SHP77 treated with DMSO at 0.1 percent for 48 hours (cell line): Measurements from ENCODE around the gene ATXN7.
A peak's percentile ranks its signal among the peaks of the same experiment; 100 is the strongest.

ENCODE experiments used
- DNase-seq: peaks from one replicate; lab custom pipeline; 2025; lab: John Stamatoyannopoulos, UW

Gene ATXN7

DNA sequence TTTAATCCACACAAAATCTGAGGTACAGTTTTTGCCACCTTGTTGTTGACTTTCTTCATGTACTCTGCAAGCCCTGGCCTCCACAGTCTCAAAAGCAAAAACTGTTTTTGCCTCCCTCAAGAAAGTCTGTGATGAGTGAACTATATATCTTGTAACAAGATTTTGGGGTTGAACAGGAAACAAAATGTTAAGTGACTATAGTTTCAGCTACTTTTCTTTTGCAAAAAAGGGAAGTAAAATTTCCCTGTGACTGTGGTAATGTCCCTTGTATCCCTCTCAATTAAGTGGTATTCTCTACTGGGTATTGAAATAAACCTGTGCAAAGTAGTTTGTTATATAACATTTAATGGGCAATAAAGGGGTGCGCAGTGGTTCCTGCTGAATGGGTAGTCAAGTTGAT is 69.8 kb downstream of the ATXN7 start:
- DNase-seq = no peak

DNA sequence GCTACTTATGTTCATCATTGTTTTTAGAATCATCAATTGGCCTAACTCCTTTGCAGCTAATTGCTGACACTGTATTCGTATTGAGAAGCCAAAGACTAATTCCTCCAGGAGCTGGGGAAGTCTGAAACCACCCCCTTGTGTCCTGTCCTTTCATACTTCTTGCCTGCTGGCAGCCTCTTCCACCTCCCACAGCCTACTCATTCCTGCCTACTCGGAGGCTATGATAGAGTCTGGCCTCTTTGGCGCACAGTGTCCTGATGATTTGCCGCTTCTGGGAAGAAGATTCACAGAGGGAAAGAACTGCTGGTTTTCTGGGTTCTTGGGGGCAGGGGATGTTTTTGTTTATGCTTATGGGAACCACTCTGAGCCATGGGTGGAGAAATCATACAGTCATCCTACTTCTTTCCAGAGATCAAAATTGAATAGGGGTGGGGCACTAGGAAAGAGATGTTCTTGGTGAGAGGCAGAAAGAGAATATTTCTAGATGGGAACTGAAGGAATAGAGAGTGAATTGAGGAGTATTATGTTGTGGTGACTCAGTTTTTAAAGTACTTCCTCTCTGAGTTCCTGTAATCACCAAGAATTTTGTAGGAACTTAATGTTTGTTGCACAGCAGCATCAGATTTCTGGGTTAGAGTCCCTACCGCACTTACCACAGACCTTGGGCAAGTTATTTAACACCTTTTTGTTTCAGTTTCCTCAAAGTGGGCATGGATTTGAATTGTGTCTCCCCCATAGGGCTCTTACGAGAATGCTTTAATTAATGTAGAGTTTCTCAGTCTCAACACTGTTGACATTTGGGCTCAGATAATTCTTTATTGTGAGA is 70.6 kb downstream of the ATXN7 start:
- DNase-seq = no peak

DNA sequence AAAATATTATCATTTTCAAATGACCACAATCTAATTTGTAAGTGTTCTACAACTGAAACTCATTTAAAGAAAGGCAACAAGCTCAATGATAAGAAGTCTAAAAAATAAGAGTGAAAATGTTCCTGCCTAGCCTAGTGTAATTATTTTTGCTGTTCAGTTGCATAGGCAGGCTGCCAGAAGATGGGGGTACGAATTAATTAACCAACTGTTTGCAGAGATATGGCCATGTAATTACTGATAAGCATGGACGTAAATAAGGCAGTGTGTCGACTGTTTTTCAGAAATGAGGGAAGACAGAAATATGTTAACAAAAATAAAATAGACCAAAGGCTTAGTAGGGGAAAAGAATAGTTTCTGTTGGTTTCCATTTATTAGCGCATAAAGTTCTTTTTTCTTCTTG is 73.3 kb downstream of the ATXN7 start:
- DNase-seq = no peak

DNA sequence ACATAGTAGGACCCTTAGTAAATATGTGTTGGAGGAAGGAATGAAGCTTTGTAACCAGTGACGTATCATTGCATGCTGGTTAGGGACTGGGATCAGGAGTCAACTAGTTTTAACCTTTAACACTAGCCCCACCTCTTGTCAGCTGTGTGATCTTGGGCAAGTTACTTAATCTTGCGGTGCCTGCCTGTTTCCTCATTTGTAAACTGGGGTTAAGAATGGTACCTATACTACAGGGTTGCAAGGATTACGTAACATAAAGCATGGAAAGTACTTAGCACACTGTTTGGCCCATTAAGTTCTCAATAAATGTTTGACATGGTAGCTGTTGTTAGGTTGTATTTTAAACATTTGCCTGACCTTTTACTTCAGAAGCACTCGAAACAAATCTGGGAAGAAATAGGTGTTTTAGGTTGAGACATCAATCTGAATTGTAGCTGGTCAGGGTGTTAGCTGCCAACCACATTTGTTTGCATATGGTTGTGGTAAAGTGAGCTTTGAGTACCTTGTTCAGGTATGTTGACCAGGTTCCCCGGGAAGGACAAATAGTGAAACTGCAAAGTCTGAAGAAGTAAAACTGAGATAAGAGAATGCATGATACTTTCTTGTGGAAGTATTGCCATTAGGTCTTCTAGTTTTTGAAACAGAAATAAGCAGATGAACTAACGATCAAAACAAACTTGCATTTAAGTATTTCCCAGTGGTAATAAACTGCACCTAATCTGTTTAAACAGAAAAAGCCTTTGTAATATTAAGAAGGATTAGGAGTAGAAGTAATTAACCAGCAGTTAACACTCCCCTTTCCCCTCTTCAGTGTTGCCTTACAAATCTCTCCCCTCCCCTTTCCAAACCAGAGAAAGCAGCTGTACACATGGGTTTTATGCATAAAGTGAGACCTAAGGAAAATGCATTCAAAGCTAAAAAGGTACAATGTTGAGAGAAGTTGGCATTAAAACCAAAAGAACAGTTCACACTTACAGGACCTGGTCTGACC is 74.3 kb downstream of the ATXN7 start:
- no peak for DNase-seq

DNA sequence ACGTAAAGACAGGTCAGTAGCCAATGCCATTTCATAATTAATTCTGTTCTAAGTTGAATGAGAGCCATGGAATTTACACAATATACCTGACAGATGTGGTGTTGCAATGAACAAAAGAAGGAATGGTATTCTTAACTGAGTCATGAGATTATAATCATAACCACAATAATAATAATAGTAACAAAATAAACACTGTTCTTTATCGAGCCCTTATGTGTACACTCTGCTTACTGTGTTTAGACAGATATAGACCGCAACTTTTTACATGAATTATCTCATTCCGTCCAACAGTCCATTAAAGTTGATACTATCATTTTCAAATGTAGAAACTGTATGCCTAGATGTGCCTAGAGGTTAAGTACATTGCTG is 76.7 kb downstream of the ATXN7 start:
- no peak for DNase-seq

DNA sequence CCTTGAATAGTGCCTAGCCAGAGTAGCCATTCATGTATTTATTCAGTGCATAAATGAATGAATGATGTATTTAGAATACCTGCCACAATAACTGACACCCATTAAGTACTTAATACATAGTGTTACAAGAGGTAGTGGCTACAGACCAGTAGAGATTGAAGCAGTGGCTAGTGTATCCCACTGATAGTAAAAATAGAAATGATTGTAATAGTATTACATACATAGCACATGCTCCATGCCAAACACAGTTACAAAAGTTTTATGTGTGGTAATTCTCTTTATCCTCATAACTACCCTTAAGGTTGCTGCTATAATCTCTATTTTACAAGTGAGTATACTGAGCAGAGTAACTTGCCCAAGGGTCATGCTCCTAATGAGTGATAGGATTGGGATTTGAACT is 78.9 kb downstream of the ATXN7 start:
- no peak for DNase-seq

DNA sequence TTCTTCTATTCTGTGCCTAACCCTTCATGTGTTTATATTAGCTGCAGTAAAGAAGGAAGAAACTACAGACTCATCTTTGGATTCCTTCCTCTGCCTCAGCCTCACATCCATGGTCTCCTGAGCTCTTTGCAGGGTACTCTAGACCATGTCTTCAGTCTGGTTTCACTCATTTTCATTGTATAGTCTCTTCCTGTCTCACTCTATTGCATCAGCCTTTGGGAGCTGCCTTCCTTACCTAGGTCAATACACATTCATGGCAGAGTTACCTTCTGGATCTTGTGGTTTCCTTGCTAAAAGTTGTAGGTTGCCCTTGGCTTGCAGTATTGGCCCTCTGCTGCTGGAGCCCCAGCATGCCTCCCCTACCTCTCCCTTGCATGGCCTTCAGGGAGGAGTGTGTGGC is 80.0 kb downstream of the ATXN7 start:
- DNase-seq = no peak

DNA sequence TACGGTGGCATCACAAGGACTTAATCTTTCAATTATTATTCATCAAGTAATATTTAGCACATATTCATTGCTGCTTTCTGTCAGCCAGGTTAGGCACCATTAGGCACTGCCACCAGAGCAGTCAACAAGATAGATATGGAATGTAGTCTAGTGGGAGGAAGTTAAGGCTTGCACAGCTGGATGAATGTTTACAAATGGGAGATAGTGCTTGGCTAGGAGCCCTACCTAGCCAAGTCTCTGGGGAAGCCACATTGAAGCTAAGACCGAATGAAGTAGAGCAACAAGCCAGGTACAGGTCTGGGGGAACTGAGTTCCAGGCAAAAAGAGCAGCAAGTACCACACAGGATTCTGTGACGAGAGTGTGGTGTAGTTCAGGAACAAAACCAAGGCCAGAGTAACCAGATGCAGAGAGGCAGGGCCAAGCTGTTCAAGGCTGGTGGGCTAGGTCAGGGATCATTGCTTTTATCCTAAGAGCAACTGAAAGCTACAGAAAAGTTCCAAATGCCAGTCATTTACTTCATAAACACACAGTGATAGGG is 82.0 kb downstream of the ATXN7 start:
- DNase-seq = peak; percentile 27

DNA sequence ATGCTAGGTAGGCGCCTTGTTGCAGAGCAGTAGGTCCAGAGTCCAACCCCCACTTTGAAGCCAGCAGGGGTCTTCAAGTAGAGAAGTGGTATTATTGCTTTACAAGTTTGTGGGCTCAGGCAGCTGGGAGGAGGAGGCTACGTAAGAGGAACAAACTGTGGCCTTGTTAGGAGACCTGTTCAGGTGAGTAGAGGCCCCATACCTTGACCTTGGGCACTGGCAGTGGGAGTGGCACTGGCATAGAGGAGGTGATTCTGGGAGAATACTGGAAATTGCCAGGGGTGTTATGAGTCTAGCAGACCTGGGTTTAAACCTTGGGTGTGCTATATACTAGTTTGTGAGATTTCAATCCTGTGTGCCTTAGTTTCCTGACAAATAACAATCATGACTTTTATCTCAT is 83.1 kb downstream of the ATXN7 start:
- DNase-seq = no peak

DNA sequence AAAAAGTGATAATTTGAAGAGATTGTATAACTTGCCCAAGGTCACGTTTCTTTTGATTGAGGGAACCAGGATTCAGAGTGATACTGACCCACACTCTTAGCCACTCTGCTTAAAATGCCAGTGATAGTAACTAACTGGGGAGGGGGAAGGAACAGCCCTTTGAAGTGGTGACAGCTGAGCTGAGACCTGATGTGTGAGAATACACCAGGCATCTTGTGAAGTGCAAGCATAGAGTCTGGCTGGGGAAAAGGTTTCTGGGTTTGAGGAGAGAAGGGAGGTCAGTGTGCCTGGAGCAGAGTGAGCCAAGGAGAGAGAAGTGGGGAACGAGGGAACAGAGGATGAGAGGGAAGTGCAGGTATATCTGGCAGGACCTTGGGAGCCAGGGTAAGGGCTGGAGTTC is 83.9 kb downstream of the ATXN7 start:
- no peak for DNase-seq

DNA sequence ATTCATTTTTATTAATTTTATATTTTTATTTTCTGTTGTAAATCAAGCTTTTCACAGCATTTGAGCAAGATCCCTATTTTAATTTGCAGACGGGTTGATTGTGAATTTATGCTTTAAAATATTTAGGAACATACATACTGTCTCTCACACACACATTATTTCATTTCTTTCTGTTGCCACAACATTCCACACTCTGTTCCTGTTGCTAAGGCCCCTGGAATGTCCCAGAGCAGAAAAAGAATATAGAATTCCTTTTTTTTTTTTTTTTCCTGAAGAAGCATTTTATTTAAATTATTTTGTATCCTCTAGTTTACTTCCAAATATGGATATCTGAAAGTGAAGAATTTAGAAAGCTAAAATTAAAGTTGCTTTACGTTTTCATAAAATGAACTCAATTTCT is 85.3 kb downstream of the ATXN7 start:
- DNase-seq = no peak

DNA sequence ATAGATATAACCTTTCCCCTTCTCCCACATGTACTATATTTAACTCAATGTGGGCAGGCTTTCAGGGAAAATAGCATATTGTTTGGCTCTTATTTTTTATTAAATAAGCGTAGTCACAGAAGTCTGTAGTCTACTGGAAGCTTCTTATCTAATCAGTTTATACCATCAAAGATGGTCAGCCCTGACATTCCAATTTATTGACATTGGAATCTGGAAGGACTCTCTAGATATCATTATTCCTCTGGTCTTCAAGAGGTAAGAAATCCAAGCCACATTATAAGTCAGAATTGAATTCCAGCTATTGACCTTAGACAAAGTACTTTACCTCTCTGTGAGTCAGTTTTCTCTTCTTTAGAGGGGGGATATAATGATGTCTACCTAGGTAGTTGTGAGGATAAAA is 87.0 kb downstream of the ATXN7 start:
- no peak for DNase-seq

DNA sequence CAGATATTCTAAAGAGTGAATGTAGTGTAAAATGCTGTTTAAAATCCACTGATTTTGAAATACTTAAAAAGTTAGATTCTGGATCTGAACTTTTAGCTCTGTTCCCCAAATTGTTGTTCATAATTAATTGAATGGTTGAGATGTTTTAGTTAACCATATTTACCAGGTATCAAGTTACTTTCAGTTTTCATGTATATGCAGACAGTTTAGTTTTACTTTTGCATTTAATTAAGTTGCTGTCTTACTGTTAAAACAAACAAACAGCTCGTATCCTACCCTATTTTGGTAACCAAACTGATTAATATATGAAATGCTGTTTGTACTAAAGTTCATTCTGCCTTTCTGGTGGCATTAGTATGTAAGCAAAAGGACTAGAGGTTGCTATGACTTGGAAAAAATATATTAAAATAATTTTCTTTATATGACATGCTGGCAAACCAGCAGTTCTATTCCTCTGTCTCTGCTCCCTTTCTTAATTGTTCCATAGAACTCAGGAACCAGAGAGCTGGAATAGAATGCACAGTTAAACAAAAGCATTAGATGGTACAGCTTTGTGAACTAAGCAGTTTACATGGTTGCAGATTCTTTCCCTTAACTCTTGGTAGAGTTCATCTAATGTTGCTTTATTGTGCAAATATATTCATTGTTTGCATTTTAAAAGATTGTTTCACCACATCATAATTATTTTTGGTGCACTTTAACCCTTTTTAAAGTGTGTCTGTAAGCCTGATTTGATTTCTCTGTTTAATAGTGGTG is 88.0 kb downstream of the ATXN7 start:
- DNase-seq = no peak

DNA sequence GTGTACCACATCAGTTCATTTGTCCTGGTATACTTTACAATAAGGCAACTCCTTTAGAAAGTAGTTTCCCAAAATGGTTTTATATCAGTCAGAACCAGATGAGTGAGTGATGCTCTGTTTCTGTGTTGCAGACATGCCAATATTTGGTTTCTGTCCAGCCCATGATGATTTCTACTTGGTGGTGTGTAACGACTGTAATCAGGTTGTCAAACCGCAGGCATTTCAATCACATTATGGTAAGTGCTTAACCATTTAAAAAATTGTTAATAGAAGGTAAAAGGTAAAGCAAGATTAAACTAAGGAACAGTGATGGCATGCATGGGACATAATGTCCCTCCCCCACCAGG is 88.6 kb downstream of the ATXN7 start:
- DNase-seq = no peak

DNA sequence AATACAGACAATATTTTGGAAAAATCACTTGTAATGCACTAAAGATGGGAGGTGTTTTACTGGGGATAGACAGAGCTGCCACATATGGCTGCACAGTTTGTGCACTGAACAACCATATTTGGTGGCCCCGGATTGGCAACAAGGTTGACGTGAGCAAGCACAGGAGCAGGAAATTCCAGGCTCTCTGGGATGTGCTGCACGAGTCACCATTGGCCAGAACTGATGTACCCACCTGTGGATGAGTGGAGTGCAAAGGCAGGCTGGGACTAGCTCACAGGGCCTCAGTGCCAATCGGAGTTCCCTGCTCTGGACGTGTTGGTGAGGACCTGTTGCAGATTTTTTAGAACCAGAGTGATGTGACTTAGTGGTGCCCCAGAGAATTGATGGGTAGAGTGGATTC is 90.5 kb downstream of the ATXN7 start:
- DNase-seq = no peak

DNA sequence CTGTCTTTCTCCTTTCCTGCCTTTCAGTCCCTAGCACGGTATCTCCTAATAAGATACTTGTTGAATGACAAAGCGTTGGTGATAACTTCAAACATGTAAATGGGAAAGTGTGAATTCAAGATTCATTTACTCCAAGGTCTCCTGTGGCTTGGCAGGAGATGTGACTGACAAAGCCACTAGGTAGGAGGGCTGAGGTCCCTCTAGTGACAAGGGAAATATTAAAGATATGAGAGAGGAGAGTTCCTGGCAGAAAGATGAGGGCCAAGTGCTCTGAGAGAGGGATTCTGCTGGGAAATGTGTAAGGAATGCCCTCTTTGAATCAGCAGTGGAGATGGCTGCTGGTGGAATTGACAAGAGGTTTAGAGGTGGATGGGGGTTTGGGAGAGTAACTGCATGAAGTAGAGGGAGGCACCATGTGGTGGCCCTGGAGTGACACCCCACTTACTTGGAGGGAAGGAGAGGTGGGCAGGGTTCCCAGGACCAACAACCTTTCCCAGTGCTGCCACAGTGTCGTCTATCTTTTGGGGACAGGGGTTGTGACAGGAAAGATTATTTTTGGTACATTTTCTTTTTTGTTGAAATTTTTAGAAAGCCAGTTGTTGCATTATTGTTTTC is 91.5 kb downstream of the ATXN7 start:
- DNase-seq = no peak

DNA sequence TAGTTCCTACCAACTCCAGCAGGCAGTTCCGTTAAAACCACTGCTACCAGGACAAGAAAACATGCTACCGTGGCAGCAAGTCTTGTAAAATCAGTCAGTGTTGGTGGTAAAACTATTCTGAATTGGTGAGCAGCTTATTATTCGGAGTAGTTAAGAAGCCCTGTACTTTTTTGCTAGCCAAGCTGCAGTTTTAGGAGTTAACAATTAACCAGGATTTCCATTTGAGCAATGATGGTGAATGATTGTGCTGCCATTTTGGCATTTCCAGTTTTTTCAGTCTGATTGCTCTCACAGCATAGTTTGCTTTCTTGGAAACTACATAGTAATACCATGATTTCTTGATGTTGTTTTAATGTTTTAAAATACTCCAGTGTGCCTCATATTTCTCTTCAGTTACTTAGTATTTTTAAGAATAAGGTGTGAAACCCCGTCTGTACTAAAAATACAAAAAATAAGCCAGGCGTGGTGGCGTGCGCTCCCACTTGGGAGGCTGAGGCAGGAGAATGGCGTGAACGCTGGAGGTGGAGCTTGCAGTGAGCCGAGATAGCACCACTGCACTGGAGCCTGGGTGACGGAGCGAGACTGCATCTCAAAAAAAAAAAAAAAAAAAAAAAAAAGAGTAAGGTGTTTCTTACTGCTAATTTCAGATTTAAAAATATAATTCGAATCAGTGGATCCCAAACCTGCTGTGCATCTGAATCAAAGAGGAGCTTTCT is 92.3 kb downstream of the ATXN7 start:
- DNase-seq = no peak

DNA sequence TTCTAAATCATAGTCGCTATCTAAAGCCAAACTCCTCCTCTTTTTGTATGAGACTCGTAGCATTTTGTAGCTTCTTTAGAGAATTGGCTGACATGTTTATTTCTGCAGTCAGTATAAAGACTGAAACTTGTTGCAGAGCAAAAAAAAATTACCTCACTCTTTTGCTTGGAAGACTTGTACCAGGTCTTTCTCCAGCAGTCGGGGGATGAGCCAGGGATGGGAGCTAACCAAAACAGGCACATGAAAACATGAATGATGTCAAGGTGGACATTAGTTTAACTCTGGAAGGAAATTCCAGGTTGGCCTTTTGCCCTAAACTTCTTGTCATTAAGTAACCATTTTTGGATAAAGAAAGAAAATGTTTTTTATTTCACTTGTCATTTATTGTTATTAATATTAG is 95.5 kb downstream of the ATXN7 start:
- DNase-seq = no peak

DNA sequence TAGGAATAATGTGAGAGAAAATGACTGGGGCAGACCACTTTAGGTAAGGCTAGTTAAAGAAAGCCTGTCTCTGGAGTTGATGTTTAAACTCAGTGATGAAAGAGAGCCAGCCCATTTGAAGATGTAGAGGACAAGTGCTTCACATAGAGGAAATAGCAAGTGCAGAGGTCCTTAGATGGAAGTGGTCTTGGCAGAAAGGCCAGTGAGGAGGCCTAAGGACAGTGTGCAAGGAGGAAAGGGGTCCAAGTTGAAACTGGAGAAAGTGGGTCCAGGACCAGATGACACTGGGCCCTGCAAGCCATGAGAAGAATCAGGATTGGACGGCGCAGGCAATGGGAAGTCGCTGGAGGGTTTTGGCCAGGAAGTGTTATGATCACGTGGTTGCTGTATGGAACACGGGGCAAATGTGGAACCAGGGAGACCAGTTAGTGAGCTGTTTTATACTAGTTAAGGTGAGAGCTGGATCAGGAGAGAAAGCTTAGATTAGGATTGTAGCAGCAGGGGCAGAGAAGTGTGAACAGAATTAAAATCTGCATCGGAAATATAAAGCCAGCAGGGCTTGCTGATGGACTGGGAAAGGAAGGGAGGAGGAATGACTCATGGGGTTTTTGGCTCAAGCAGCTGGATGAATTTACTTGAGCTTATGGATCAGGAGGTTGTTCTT is 96.5 kb downstream of the ATXN7 start:
- peak; percentile 47 for DNase-seq

DNA sequence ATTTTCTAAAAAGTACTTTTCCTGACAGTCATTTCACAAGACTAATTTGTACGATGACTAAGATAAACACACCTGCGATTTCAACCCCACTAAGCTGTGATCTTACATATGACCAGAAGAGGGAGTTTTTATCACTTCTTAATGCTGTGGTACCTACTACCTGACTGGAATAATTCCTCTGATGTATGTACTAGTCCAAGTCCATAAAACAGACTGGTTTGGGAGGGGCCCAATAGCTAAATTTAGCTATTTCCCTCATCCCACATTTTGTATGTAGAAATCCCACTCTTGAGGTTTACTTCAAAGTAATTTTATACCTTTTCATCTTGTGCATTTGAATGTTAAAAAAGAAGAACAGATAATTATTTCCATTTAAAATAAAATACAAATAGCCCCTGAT is 98.2 kb downstream of the ATXN7 start:
- DNase-seq = peak; percentile 65

DNA sequence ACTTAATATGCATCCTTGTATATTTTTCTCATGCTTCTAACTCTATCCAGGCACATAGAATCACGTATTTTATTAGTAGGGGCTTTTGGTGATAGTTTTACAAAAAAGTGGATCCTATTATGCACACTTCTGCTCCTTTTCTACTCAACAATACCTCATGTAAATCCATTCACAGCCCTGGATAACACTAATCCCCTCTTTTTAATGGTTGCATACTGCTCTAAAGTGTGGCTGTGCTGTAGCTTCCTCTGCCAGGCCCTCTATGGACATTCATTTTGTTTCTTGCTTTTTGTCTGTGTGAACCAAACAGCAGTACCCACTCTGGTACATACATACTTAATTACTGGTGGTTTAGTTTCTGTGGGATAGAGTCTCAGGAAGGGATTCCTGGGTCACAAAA is 99.8 kb downstream of the ATXN7 start:
- DNase-seq = no peak
